NAMALWA (cell line): ENCODE results near the gene ANO3.
A peak's percentile ranks its signal among the peaks of the same experiment; 100 is the strongest.

Source experiments
- DNase-seq: peaks from one replicate; pipeline ENCODE4 v3.0.0-alpha.2; 2015; ENCODE audit warnings: low spot score

Gene ANO3

DNA sequence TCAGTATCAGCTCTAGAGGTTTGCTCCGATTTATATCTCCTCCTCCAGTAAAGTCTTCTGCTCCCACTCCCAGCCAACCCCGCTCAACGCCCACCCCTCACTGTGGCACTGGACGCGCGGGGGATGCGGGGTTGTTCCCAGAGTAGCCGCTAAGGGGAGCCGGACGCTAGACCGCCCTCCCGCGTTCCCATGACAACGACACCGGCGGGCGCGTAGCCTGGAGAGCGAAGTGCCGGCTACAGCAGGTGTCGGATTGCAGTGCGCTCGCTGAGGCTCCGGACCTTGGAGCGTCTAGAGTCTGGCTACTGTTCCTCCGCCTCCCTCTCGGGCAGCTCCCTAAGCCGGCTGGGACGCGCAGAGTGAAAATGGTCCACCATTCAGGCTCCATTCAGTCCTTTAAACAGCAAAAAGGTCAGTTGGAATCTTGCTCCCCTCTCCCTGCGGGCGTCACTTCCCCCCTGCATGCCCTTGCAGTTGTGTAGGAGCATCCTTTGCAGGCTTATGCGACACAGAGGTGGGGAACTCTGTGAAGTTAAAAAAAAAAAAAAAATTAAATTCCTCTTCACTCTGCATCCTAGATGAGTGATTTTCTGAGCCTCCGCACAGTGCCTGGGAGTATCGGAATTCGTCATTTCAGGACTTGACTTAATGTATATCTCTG lies at the start of gene ANO3:
Gene ANO3 (plus strand): TSS at position 220 of the 661 bp plus-strand sequence. CDS start 146 bp downstream, at position 366.
- no peak for DNase-seq

DNA sequence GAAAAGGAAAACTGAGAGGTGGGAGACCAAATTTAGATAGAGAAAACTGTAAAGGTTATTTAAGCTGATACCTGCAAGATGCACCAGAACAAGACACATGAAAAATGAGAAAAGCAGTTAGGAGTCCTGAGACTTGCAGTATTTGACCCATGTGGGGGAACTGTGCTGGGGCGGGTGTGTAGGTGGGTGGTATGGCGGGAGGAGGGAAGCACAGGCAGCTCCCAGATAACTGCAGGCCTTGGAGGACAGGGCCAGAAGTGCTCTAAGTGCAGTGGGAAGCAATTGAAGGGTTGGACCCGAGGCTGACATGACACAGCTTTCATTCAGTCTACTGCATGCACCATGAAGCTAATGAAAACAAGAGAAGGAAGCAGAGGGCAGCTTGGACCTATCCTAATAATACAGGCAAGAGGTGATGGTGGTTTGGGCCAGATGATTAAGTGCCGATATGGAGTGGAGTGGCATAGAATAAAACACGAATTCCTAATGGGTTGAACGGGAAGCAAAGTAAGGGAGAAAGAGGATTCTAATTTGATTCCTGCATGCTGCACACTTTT lies 48.0 kb upstream of the ANO3 start:
- DNase-seq = peak; percentile 20

DNA sequence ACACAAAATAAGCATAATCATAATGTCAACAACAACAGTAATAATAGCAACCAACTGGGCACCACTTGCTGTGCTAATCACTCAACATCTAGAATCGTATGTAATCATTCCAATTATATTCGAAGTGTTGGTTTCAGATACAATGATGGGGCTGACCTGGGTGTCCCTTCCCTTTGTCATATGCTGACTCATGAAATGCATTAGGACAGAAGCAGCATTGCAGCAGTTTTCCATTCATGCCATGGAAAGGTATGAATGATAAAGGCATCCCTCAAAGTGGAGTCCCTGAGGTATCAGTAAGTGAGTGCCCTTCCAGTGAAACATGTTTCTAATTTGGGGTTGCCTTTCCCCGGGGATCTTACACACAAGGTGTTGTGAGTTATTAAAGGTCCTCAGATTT lies 46.3 kb upstream of the ANO3 start:
- no peak for DNase-seq

DNA sequence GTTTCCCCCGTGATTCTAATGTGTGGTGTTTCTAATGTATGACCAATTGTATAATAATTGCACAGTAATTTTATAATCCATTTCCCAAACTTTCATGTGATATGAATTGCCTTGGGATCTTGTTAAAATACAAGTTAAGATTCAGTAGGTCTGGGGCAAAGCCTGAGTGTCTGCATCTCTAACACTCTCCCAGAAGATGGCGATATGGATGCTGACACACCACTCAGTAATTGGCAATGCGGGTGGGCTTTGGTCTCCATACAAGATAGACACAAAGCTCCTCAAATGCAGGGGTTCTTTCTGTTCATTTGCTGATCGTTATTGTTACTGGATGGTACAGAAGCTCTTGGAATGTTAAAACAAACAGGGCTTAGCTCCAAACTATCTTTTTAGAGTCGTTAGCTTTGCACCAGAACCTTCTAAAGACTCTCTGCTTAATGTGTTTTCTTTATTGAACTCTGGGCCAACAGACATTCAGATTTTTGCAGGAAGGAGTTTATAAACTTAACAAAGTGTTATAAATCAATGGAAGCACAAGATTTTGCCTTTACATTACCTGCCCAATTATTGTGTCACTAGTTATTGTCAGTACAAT lies 45.4 kb upstream of the ANO3 start:
- DNase-seq = peak; percentile 67

DNA sequence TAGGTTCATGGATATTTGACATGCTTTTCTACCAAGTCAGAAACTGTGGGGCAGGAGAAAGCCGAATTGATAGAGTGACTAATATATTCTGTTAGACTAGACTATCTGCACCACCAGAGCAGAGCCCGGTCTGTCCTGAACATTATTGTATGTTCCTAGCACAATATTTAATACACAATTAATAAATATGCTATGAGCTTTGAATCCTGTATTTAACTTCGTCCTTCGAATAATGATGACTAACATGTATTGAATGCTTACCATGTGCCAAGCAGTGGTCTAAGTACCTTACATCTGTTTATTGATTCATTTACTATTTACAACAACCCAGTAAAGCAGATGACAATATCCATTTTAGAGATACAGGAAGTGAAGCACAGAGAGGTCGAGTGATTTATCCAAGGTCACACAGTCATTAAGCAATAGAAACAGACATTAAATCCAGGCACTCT lies 44.8 kb upstream of the ANO3 start:
- no peak for DNase-seq

DNA sequence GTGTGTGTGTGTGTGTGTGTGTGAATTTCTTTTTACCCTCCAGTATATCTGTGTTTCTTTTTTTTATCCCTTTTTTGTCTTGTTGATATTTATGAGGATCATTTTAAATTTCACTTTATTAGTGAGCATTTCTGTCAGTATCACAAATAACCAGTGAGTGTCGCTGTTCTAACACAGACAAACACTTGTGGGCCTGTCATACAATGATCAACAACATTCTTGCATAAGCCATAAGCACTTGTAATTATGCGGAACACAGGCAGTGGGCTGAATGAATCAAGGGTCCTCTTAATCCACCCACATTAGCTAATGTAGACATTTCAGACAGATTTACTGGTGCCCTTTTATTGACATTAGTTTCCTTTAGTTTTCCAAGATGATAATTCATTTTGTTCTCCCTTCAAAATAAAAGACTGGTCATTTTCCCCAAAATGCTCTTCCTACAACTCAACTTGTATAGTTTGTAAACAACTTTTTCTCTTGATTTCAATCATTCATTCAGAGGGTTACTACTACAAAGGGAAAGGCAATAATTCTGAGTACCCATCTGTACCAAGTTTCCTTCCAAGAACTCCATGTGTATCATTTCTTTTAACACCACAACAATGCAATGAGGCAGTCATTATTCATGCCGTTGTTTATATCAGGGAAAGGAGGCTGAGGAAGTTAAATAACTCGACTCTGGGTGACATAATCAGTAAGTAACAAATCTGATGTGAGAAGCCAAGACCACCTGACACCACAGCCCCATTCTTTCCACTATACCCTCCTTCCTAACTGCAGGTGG lies 34.5 kb upstream of the ANO3 start:
- peak; percentile 75 for DNase-seq

DNA sequence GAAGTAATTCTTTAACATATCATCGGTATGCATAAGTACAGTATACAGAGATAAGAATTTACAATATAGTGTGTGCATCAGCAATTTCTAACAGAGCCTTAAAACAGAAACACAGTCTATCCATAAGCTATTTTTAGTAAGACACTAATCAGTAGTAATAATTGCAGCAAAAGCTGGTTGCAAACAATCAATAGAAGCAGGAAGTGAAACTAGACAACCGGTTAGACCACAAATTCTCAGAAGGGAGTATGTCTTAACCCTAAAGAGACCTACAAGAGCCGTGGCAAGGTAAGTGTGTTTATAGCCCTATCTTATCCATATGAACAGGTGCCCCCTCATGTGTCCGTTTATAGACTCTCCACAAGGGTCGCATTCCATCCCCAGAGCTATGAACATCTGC lies 15.6 kb upstream of the ANO3 start:
- DNase-seq = peak; percentile 10

DNA sequence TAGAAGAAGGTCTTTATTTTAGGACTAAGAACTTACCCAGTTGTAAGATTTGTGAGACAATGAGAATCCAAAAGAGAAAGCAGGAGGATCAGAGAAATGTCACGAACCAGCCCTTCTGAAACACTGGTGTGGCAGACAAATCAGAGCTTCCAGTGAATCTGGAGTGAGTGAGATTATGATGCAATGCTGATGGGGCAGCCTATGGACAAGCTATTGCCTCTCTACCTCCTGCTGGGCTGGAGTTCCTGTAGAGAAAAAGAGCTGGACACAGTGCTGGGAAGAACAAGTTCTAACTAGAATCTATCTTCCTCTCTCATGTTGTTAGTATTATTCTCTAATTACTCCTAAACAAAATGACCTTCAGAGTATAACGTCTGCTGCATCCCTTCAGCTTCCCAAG lies 12.0 kb upstream of the ANO3 start:
- DNase-seq = no peak

DNA sequence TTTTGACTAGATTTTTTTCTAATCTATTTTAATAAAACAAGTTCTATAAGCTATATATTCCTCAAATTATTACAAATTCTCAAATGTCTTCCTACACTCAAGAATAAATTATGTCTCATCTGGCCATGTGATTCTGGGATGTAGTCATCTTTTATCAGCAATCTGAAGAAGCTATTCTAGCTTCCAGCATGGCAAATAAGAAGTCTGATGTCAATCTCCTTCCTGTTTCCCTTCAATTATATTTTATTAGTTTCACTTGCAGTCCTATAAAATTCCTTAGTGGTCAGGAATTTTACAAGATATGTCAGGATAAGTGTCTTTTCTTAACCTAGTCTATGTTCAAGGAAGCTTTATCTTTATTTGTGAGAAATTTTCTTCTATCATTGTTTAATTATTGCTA lies 10.4 kb upstream of the ANO3 start:
- no peak for DNase-seq

DNA sequence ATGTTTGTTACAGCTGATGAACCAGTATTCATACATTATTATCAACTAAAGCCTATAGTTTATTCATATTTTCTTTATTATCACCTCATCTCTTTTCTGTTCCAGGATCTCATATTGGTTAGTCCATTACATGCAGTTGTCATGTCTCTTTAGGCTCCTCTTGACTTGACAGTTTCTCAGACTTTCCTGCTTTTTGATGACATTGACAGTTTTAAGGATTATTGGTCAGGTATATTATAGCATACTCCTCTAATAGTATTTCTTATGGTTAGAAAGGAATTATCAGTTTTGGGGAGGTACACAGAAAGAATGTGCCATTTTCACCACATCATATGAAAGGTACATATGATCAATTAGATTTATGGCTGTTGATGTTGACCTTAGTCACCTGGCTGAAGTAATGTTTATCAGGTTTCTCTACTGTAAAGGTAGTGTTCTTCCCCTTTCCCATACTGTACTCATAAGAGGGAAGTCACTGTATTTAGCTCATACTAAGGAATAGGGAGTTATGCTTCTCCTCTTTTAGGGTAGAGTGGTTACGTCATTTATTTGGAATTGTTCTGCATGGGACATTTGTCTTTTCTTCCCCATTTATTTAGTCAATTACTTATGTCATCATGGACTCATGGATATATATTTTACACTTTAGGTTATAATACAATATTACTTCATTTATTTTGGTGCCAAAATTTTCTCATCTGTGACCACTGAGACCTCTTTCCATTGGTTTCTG lies 9.4 kb upstream of the ANO3 start:
- no peak for DNase-seq

DNA sequence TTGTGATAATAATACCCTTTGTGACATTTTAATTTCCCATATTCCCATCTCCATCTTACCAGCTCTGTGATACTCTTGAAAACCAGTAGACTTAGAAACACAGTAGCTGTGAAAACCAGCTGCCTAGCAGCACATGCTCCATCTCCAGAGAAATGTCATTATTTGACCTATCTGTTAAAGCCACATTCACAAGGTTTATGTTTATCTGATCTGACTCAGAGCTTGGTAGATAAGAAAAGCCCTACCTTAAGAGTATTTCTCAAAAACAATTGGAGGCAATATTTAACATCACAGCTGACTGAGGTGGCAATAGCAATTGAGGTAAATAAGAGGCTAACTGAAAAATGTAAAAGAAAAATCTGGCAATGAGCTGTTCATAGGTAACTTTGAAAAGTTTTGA lies 8.1 kb upstream of the ANO3 start:
- no peak for DNase-seq

DNA sequence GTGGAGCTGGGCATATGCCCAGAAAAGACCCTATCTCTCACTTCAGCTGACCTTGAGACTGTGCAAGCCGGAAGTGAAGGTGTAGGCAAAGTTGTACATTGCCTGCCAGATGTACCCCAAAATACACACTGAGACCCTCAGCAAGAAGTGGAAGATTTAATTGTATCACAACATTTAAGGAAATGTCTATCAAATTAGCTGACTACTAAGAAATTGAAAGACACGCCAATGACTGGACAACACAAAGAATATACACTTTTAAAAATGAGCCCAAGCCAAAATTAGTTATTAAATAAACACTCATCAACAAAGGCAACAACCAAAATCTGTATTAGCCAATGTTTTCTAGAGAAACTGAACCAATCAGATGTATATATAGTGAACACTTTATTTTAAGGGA lies 7.7 kb upstream of the ANO3 start:
- DNase-seq = no peak

DNA sequence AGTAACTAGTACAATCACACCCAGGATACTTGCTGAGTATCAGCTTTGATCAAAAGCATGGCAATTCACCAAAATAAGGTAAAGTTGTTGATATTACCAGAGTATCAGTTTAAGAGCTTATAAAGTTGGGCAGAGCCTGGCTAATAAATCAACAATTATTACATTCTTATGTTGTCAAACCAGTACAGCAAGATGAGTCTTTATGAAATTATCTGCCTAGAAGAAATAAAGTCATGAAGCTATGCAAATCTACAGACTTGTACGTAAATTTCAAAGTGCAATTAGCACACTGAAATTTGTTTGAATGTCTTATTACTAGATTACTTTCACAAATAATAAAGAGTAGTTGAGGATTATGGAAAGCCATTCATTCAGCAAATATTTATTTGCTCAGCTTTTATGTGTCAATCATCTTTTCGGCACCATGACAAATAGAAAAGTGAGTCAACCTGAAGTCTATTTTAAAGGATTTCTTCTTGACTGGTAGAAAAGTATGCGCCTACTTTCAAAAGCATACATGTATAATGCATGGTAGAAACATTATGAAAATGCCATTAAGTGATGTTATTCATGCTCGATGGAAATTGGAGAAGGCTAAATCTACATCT lies 5.0 kb upstream of the ANO3 start:
- DNase-seq = no peak

DNA sequence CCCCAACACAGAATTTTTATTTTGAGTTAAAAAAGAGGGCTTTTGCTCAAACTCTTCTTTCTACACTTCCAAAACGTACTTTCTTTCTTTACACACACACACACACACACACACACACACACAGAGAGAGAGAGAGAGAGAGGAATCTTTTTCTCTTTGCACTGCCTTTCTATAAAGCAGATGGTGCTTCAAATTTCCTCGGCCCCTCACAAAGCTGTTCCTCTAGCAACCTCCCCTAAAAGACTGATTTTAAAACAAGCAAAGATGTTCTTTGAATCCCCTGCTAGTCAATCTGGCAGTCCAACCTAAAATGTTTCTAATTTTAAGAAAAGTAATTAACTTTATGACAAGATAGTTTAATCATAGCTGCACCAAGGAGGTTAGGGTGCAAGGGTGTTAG lies 2.7 kb upstream of the ANO3 start:
- DNase-seq = no peak

DNA sequence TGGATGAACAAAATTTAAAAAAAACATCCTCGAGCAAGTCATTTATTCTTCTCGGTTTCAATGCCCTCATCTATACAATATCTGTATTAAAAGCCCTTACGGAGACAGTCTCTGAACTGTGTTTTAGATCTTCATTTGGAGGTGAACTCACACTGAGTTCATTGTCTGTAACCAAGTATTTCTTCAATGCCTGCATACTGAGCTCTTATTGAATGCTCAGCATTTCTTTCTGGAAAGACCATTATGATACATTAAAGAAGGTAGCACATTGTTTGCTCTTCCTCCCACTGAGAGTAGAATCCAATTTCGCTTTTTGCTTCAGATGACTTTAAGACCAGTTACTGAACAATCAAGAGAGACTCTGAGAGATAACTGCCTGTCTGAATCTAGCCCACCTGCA lies 1.7 kb upstream of the ANO3 start:
- DNase-seq = no peak

DNA sequence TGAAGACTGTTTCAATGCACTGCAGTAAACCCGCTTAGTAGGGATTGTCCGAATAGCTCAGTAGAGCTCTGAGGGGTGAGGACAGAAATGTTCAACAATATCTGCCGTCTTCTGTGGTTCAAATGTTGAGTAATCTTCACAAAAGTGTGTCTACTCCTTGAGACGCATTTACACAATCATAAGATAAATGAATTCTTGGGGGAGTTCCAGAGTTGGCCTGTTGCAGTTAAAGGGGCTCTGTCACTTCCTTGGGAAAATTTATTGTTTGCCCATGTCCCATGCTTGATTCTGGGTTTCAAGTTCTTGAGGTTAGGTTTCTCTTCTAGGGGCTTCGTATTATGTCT lies 614 bp downstream of the ANO3 start:
- DNase-seq = no peak

DNA sequence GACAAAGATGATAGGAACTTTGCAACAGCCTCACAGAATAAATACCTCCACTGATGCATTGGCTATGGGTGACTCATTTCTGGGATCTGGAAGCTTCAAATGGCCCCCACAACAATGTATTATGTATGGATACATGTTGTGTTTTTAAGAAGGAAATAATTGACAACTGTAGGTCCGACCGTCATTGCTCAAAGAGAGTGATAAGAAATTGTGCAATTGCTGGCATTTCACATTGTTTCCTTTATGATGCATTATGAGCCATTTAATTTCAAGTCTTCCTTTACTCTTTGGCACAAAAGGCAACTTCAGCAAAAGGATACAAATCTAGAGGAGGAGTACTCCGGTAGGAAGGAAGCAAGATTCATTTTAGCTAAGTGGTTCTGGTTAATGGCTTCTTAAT lies 2.0 kb downstream of the ANO3 start:
- no peak for DNase-seq

DNA sequence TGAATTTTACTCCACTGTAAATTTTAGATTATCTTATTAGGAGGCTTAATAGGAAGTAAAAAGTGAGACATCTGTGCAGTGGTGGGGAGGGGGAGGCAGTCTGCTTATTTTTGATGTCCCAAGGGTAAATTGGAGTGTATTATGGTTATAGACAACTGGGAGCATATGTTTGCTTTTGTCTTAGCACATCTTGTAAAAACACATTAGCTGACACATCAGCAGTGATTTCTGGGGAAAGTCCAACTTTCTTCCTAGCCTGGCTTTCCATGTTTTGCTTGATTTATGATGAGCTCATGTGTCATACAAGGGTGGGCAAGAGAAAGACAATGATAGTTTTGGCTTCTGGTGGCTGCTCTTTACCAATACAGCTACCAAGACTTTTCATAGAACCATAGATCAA lies 4.0 kb downstream of the ANO3 start:
- no peak for DNase-seq

DNA sequence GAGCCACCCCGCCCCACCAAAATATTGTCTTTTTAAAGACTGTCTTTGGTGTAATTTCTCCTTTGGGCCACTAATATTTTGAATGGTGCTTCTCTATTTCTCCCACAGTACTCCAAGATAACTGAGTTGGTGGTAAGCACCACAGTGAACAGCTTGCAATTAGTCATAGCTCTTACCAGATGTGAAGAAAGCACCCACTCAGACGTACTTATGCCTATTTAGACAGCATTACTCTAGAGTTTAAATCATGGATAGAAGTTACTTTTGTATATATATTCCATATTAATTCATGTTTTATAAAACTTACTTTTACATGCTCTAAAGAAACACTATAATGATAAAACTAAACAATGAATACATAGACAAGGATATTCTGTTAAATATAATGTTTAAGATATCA lies 12.7 kb downstream of the ANO3 start:
- no peak for DNase-seq

DNA sequence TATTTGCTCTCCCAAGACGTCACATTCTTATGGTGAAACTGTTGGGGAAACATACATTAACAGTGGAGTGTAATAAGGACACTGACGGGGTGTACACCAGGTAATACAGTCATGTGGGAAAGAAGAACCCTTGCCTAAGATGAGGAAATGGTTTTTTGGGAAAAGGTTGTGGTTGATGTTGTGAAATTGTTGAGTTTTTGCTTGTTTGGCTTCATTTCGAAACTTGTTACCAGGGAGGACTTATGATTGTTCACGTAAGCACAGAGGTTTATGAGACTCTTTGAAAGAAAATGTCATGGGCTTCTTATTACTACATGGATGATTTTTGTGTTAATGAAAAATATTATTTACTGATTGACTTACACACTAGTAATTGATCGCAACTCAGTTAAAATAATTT lies 16.8 kb downstream of the ANO3 start:
- DNase-seq = no peak

DNA sequence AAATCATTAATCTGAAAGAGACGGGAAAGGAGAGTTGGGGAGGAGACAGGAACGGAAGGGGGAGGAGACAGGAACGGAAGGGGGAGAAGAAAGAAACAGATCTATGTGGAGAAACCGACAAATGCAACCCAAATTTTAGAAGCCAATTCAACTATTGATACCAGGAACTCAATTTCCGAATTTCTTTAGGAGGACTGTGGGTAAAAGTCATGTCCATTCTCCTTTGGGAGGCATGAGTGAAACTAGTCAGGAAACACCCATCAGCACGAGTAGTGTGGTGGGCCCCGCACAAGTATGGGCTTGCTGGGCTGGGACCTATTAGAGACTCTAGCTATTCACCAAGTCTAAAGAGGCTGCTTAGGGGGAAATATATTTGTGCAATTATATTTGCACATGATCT lies 18.1 kb downstream of the ANO3 start:
- no peak for DNase-seq

DNA sequence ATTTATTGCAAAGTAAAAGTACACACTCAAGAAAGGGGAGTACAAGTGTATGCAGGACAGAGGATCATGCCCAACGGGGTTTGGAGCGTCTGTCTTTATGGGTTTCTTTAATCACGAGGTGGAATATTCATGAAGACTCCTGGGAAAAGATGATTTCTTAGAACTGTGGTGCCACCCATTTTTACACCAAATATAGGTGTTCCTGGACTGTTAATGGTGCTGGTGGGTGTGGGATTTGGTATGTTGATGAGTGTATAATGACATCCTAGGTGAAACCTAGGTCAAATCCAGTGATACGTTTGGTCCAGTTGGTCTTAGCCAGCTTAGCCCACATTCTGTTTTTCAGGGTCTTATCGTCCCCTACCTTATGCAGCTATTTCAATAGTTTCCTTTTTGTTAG lies 21.1 kb downstream of the ANO3 start:
- DNase-seq = no peak
